GM18951 (cell line): ENCODE data around the gene GARIN5A.
A peak's percentile ranks its signal among the peaks of the same experiment; 100 is the strongest.

Source experiments
- POLR2A ChIP-seq: IDR thresholded peaks from 4 replicates; pipeline ENCODE4 v1.6.1; 2011; ENCODE audit warnings: mild to moderate bottlenecking; ENCODE audit not compliant: insufficient read length, insufficient read depth; ENCODE audit errors: extremely low read depth
- in situ Hi-C: fragments of 300-500 bp; cut with MboI; formaldehyde crosslinking; loops from one replicate; pipeline ENCODE4 v1.12.0; 2022; ENCODE audit warnings: low sequenced_read_pairs, mixed read lengths, inconsistent platforms; ENCODE audit not compliant: unreplicated experiment

The GARIN5A gene

GRCh38 chr19:50420808-50421207, 55.8 kb downstream of the GARIN5A start:
- TF ChIP-seq POLR2A, result no peak
- in situ Hi-C loops, result no loop called here

- TF ChIP-seq POLR2A, result no peak
- in situ Hi-C loops, result no loop called here
Measured at GRCh38 chr19:50420127-50420526, 56.5 kb downstream of the GARIN5A start.

- TF ChIP-seq POLR2A, result peak; percentile 46
- in situ Hi-C loops, result no loop called here
Measured at GRCh38 chr19:50419580-50420035, 57.0 kb downstream of the GARIN5A start.

DNA sequence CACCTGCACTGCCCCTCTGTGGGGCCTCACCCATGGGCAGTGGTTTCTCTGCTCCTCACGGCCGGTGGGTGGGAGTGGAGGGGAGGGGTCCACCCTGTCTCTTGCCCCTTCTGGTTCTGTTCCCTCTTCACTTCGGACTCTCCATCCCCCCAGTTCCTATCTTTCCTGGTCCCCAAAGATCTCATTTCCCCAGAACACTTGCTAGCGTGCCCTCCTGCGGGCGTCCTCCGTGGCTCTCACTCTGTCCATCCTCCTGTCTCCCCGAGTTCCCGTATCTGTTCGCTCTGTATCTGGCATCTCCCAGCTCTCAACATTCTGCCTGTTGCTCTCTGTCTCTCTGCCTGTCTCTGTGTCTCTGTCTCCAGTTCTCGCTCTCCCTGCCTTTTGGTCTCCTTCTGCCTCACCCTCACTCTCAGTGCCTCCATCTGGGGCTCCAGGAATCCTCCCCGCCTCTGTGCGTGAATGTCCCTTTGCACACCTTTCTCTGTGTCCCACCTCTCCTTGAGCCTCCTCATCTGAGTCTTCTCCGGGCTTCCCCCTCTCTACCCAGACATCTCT, 57.5 kb downstream of the GARIN5A start:
- in situ Hi-C loops, result no loop called here
- TF ChIP-seq POLR2A, result no peak

- TF ChIP-seq POLR2A, result peak; percentile 96
- in situ Hi-C loops, result no loop called here
Measured at GRCh38 chr19:50418176-50419021, 58.2 kb downstream of the GARIN5A start, which contains the start of gene SPIB. TSS of gene SPIB (plus strand) at chr19:50418938. CDS start at chr19:50418963, 25 bp downstream.

- in situ Hi-C loops, result no loop called here
- TF ChIP-seq POLR2A, result no peak
Measured at GRCh38 chr19:50417111-50418081, 59.3 kb downstream of the GARIN5A start.
